ENCODE data around the gene PTBP3.

- TF ChIP-seq EZH2 (IDR thresholded peaks at IDR 0.05; ENCODE audit: insufficient read depth, poor library complexity, severe bottlenecking) (no peak), EZH2phosphoT487 (IDR thresholded peaks at IDR 0.05; ENCODE audit: insufficient read depth, low read depth) (no peak)
Measured at GRCh38 chr9:112323378-112323854, 10.0 kb downstream of the PTBP3 start.
